Central memory CD8-positive, alpha-beta T cell (primary cell): ENCODE data around the gene GRIP2.

Experiments
- ATAC-seq: fragments of 150-1000 bp; cut with Tn5 transposase; replicated peaks from 2 replicates; pipeline ENCODE4 v1.10.0; 2022; ENCODE audit warnings: mild to moderate bottlenecking, moderate FRiP score, moderate number of reproducible peaks; ENCODE audit not compliant: poor library complexity, severe bottlenecking; ENCODE audit errors: extremely low read depth
- DNase-seq, 2 donors: peaks; one replicate each; pipeline ENCODE4 v3.0.0; 2021; ENCODE audit warnings: low spot score in 2 of 2
- H3K27ac Mint-ChIP-seq: one replicate; pipeline ENCODE4 v1.8.0; 2022; ENCODE audit warnings: low read depth, mild to moderate bottlenecking, moderate library complexity, mixed read lengths
- H3K27me3 Mint-ChIP-seq: one replicate; pipeline ENCODE4 v1.8.0; 2022; ENCODE audit warnings: mixed read lengths
- H3K36me3 Mint-ChIP-seq: one replicate; pipeline ENCODE4 v1.8.0; 2022; ENCODE audit warnings: mild to moderate bottlenecking, moderate library complexity, mixed read lengths; ENCODE audit not compliant: insufficient read depth
- H3K4me1 Mint-ChIP-seq: one replicate; pipeline ENCODE4 v1.8.0; 2022; ENCODE audit warnings: mixed read lengths
- H3K4me3 Mint-ChIP-seq: one replicate; pipeline ENCODE4 v1.8.0; 2022; ENCODE audit warnings: mild to moderate bottlenecking, moderate library complexity, mixed read lengths
- H3K9me3 Mint-ChIP-seq: one replicate; pipeline ENCODE4 v1.8.0; 2022; ENCODE audit warnings: mixed read lengths

Gene GRIP2

DNA sequence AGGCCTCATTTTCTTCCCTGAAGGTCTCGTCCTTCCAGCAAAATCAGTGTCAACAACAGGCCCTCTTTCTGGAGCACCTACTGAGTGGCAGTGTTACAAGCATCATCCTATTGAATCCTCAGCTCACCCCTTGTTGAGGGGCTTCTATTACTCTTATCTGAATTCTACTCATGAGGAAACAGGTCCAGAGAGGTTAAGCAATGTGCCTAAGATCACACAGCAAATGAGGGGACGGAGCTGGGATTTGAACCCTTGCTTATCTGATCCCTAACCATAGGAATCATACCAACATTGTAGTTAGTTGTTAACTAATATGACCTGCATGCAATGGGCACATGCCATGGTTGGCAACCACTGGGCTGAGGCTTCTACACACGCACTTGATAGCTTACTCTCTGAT, 74.7 kb downstream of the GRIP2 start:
- Mint-ChIP-seq H3K4me1 (peaks cover 7% of the 10 kb centered on the region), H3K9me3 (no peaks in the 10 kb centered on the region), H3K4me3 (no peak overlapping the region), H3K36me3 (peaks cover 27% of the 10 kb centered on the region), H3K27me3 (no peaks in the 10 kb centered on the region), H3K27ac (no peak overlapping the region)
- ATAC-seq (no peak), DNase-seq (no peak)

DNA sequence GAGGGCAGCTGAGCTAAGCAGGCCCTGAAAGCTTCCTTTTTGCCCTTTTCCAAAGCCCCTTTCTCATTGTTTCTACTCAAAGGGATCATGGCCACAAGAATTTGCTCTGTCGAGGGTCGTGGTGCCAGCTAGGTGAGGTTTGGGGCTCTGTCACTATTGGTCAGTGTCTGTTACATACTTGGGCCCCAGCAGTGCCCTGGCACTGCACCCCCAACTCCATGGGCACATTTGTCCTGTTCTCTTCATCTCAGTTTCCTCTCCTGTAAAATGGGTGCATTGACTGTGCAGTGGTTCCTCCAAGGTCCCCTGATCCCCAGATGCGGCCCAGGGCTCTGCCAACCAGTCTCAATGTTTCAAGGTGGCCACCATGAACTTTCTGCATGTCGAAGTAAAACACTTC, 75.6 kb downstream of the GRIP2 start:
- DNase-seq (no peak), ATAC-seq (no peak)
- Mint-ChIP-seq H3K27me3 (no peaks in the 10 kb centered on the region), H3K36me3 (peaks cover 24% of the 10 kb centered on the region), H3K4me1 (peaks cover 13% of the 10 kb centered on the region), H3K27ac (peak overlapping the region; percentile 29), H3K9me3 (no peaks in the 10 kb centered on the region), H3K4me3 (no peak overlapping the region)

DNA sequence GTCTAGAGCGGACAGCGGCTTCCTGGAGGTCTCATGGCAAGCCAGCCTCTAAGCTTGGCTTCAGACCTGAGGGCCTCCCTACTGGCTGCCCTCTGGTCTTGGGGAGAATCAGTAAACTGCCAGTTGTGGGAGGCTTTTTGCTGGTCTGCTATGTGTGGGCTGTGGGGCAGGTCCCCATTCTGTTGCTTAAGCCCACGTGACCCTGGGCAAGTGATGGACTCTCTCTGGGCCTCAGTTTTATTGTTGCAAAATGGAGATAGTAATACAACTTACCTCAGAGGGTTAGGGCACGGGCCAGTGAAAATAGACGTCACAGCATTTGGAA, 76.0 kb downstream of the GRIP2 start:
- peaks cover 13% of the 10 kb centered on the region for H3K4me1 Mint-ChIP-seq
- no peaks in the 10 kb centered on the region for H3K27me3 Mint-ChIP-seq
- H3K4me3 Mint-ChIP-seq, result no peak overlapping the region
- ATAC-seq, result no peak
- H3K9me3 Mint-ChIP-seq, result no peaks in the 10 kb centered on the region
- DNase-seq, result no peak
- peaks cover 25% of the 10 kb centered on the region for H3K36me3 Mint-ChIP-seq
- no peak overlapping the region for H3K27ac Mint-ChIP-seq

DNA sequence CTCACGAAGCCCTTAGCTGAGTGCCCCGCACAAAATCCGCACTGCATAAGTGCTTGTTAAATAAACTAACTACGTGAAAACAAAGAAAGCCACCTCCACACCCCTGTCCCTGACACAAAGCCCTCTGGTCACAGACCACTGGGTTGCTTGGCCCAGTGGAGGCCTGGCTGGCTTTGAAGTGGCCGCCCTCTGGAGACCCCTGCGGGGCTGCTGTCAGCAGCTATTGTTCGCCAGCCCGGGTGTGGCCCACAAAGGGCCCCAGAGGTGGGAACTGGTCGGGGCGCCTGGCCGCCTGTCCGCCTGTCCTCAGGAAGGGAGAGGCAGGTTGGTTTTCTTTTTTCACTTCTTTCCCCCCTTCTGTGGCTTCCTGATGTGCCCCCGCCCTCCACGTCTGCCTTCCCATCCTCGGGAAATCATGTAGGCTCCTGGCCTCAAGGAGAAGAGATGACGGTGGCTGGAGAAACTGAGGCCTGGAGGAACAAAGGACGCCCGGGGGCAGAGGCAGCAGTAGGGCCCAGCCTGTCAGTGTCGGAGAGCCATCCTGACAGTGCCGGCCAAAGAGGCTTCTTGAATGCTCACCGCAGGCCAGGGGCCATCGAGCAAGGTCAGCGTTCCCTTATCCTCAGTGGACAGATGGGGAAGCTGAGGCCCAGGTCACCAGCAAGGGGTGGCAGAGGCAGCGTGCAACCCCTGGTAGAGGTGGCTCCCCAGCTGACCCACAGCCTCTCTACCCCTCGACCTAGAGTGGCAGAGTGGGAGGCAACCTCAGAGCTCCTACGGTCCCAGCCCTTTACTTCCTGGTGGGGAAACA, 76.6 kb downstream of the GRIP2 start:
- peaks cover 26% of the 10 kb centered on the region for H3K36me3 Mint-ChIP-seq
- DNase-seq (no peak), ATAC-seq (no peak)
- no peaks in the 10 kb centered on the region for H3K9me3 Mint-ChIP-seq
- no peak overlapping the region for H3K27ac Mint-ChIP-seq
- no peak overlapping the region for H3K4me3 Mint-ChIP-seq
- H3K4me1 Mint-ChIP-seq, result peaks cover 13% of the 10 kb centered on the region
- no peaks in the 10 kb centered on the region for H3K27me3 Mint-ChIP-seq

DNA sequence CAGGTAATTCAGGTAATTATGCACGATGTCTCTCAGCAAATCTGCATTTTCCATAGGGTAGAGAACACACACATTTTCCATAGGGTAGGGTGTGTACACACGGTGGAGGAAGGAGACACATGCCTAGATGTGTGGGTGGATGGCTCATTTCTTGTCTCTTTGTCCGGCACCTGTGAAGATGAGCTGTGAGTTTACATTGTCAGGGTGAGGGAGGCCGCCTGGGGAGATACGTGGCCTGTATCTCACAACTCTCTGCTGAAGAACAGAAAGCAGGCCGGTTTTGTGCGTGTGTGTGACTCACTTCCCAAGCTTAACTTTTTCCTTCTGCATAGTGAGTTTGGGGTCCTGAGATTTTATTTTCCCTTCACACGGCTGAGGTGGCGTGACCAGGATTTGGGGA, 77.4 kb downstream of the GRIP2 start:
- ATAC-seq, result no peak
- DNase-seq, result no peak
- Mint-ChIP-seq H3K9me3 (no peaks in the 10 kb centered on the region), H3K27ac (no peak overlapping the region), H3K36me3 (peaks cover 24% of the 10 kb centered on the region), H3K4me1 (peaks cover 13% of the 10 kb centered on the region), H3K4me3 (no peak overlapping the region), H3K27me3 (no peaks in the 10 kb centered on the region)

DNA sequence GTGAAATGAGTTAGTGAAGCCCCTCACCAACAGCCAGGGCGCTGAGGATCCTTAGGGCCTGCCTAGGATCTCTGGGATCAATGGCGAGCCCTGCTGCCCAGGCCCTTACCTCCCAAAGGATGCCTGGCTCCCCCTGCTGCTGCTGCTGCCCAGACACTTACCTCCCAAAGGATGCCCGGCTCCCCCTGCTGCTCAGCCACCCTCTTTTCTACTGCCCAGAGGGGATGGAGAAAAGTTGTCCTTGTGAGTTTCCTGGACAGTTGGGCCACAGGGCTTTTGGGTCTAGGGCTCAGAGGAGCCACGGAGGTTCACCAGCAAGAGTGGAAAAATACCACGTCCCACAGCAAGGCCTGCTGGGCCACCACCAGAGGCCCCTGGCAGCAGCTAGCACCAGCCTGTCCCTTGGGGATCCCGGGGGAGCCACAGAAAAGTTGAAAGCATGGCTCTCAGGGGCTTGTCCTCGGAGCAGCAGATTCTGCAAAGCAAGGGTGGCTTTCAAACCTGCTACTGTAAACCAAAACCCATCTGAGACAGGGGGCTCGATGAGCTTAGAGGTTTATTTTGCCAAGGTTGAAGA, 78.3 kb downstream of the GRIP2 start:
- no peak overlapping the region for H3K4me3 Mint-ChIP-seq
- peaks cover 23% of the 10 kb centered on the region for H3K36me3 Mint-ChIP-seq
- H3K27ac Mint-ChIP-seq, result peak overlapping the region; percentile 32
- no peaks in the 10 kb centered on the region for H3K27me3 Mint-ChIP-seq
- DNase-seq, result no peak
- H3K9me3 Mint-ChIP-seq, result no peaks in the 10 kb centered on the region
- peaks cover 13% of the 10 kb centered on the region for H3K4me1 Mint-ChIP-seq
- no peak for ATAC-seq

DNA sequence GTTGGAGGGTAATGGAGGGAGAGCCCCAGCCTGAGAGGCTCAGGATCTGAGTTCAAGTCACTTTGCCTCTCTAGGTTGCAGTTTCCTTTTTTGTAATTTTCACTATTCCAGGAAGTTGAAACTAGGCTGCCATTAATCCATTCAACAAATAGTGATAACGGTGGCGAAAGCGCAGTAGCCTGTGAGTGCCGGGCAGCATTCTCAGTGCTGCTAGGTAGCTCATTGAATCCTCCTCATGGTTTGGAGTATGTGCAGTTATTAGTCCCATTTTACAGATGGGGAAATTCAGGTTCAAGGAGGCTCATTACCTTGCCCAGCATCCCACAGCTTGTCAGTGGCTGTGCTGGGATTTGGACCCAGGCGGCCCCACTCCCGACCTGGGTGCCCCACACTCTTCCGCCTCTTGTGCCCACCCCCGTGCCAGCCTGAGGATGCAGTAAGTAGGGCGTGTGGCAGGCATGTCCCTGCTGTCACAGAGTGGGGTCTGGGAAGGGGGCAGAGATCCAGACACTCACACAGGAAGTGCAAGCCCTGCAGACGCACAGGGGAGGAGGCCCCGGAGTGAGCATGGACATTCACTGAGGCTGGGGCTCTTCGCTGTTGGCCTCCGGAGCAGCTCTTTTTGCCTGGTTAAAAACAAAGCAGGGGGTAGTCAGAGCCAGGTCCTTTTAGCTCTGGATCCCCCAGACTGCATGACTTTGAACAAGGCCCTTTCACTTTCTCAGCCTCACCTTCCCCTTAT, 79.0 kb downstream of the GRIP2 start:
- DNase-seq (no peak), ATAC-seq (no peak)
- Mint-ChIP-seq H3K9me3 (no peaks in the 10 kb centered on the region), H3K4me1 (peaks cover 13% of the 10 kb centered on the region), H3K36me3 (peaks cover 22% of the 10 kb centered on the region), H3K27ac (peak overlapping the region; percentile 17), H3K27me3 (no peaks in the 10 kb centered on the region), H3K4me3 (no peak overlapping the region)

DNA sequence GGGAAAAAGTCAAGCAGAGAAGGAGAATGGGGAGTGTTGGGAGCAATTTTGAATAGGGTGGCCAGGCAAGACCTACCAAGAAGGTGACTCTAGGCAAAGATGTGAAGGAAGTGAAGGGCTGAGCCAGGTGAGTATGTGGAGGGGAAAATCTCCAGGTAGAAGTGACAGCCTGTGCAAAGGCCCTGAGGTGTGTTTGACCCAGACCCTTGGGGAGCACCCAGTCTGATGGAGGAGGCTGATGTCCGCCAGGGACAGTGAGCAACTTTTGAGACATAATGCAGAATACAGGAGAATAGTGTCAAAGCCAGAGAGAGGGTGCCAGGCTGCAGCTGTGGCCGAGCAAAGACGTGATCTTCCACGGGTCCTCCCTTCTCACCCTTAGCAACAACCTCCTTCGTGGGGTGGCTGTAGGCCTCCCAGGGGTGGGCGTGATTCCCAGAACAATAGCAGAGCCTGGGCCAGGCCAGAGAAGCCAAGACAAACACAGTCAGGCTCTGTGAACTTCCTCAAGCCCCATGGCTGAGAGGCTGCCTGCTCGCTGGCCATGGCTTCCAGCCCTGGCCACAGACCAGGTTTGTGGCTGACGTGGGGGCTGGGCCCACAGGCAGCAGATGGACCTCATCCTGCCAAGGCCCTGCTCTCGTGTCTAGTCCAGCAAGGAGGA, 79.7 kb downstream of the GRIP2 start:
- Mint-ChIP-seq H3K4me1 (peaks cover 13% of the 10 kb centered on the region), H3K27ac (peak overlapping the region; percentile 17), H3K36me3 (peaks cover 22% of the 10 kb centered on the region), H3K4me3 (no peak overlapping the region), H3K27me3 (no peaks in the 10 kb centered on the region), H3K9me3 (no peaks in the 10 kb centered on the region)
- DNase-seq, result no peak
- ATAC-seq, result no peak

DNA sequence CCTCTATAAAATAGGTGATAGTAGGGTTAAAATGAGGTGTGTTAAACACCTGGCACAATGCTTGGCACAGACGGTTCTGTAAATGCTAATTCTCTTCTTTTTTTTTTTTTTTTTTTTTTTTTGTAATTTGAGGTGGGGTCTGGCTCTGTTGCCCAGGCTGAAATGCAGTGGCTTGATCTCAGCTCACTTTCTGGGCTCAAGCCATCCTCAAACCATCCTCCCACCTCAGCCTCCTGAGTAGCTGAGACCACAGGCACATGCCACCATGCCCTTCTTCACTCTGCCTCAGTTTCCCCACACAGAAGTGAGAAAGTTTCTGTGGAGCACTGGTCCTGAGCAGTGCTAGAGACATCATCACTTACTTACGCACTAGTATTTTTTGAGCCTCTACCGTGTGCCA, 80.4 kb downstream of the GRIP2 start:
- no peak for DNase-seq
- no peak for ATAC-seq
- H3K4me1 Mint-ChIP-seq, result peaks cover 15% of the 10 kb centered on the region
- H3K36me3 Mint-ChIP-seq, result peaks cover 24% of the 10 kb centered on the region
- H3K27me3 Mint-ChIP-seq, result no peaks in the 10 kb centered on the region
- H3K4me3 Mint-ChIP-seq, result no peak overlapping the region
- peak overlapping the region; percentile 17 for H3K27ac Mint-ChIP-seq
- no peaks in the 10 kb centered on the region for H3K9me3 Mint-ChIP-seq

DNA sequence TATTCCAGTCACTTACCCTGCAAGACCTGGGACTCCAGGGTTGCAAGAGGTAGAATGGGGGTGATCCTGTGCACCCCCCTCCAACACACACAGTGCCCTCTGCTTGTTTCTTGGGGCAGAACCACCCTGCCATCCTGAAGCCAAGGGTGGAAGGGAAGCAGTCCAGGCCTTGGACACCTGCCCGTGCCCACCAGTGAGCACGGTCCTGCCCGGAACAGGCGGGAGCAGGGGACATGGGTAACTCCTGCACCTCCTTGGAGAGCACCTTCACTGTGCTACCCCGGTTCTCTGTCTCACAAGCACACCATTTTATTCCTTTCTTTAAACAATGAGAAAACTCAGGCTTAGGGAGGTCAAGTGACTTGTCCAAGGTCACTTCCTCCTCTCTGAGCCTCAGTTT, 80.8 kb downstream of the GRIP2 start:
- H3K4me1 Mint-ChIP-seq, result peaks cover 18% of the 10 kb centered on the region
- no peak for ATAC-seq
- no peak overlapping the region for H3K27ac Mint-ChIP-seq
- peaks cover 24% of the 10 kb centered on the region for H3K36me3 Mint-ChIP-seq
- no peaks in the 10 kb centered on the region for H3K27me3 Mint-ChIP-seq
- DNase-seq, result no peak
- no peaks in the 10 kb centered on the region for H3K9me3 Mint-ChIP-seq
- no peak overlapping the region for H3K4me3 Mint-ChIP-seq

DNA sequence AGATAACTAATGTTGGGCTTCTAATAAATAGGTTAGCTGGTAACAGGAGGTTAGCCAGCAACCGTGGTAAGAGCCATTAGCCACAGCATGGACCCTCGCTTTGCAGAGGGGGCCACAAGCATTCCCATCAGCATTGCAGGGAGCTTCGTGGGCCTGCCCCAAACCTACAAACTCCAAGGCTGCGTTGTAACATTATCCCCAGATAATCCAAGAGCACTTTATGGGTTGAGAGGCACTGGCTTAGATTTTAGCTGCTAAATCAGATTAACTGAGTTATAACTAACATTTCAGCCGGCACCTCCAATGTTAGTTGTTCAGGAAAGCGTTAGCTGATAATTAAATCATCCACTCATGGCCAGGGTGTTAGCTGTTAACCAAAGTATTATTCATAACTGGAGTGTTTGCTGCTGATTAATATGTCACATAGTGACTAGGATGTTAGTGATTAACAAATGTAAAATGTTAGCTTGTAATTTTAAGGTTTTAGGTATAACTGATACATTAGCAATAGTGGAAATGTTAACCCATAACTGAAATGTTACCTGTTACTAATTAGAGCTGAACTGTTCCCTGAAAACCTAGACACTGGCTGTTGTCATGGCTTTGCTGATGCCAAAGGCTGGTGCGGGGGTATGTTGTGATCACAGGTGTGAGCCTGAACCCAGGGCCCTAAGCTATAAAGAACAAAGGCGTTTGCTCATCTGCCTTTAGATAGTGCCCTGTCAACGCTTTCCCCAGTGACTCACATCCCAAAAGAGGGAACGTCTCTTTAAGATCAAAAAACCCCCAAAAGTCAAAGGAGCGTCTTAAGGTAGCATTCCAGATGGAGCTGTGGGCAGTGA, 81.5 kb downstream of the GRIP2 start:
- peaks cover 26% of the 10 kb centered on the region for H3K36me3 Mint-ChIP-seq
- H3K4me3 Mint-ChIP-seq, result no peak overlapping the region
- peaks cover 18% of the 10 kb centered on the region for H3K4me1 Mint-ChIP-seq
- no peaks in the 10 kb centered on the region for H3K9me3 Mint-ChIP-seq
- H3K27ac Mint-ChIP-seq, result no peak overlapping the region
- H3K27me3 Mint-ChIP-seq, result no peaks in the 10 kb centered on the region
- ATAC-seq (no peak), DNase-seq (no peak)

DNA sequence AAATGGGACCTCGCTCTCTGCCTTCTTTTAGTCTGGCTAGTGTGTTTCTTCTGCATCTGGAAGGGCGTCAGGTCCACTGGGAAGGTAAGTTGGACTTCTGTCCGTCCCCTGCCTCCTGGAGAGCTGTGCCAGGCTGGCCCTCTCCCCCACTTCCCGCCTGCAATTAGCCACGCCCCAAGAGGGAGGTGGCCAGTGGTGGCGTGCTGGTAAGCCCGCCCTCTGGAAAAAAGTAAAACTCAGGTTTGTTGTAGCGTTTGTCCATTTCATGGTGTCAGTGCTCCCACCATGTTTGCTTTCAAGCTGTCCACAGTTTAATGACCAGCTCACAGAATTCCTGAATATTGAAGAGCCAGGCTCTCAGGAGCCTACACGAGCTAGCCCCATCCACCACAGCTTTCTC, 82.1 kb downstream of the GRIP2 start:
- no peaks in the 10 kb centered on the region for H3K9me3 Mint-ChIP-seq
- no peak for DNase-seq
- H3K4me1 Mint-ChIP-seq, result peaks cover 18% of the 10 kb centered on the region
- ATAC-seq, result no peak
- H3K27ac Mint-ChIP-seq, result no peak overlapping the region
- H3K4me3 Mint-ChIP-seq, result no peak overlapping the region
- H3K27me3 Mint-ChIP-seq, result no peaks in the 10 kb centered on the region
- H3K36me3 Mint-ChIP-seq, result peaks cover 26% of the 10 kb centered on the region
